Measurements from ENCODE around the gene OXNAD1.

The OXNAD1 gene

DNA sequence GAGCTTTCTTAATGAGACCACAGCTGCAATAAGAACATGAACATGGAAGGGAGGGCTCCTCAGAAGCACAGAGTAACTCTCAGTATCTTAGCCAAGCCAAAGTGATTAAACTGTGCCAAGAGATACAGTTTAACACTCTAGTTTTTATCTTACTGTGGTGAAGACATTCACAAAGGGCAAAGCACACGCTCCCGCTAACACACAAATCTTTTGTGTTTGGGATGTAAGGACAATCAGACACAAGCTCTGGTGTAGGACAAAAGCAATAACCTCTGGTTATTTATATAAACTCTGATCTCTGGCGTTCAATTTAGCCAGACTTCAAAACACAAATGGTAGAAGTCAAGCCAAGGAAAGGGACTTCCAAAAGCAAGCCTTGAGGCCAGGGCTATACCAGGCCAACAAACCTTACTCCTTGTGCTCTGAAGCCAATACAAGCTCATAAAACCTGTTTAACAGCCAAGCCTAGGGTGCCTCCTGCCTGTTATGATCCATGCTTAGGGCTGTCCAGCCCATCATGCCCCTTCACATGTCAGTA, 28.1 kb upstream of the OXNAD1 start:
- Histone ChIP-seq H3K4me3 (ENCODE audit: low read length) (no peak overlapping the region), H3K9ac (ENCODE audit: low read depth, low read length) (no peak overlapping the region), H3K9me3 (ENCODE audit: insufficient read depth, low read depth, low read length) (no peaks in the 10 kb centered on the region), H3K27me3 (ENCODE audit: insufficient read depth, low read length) (no peaks in the 10 kb centered on the region), H3K27ac (ENCODE audit: low read length) (no peak overlapping the region), H3K4me1 (ENCODE audit: insufficient read depth, low read length) (no peaks in the 10 kb centered on the region), H3K36me3 (ENCODE audit: insufficient read depth, low read depth, low read length) (no peaks in the 10 kb centered on the region)

DNA sequence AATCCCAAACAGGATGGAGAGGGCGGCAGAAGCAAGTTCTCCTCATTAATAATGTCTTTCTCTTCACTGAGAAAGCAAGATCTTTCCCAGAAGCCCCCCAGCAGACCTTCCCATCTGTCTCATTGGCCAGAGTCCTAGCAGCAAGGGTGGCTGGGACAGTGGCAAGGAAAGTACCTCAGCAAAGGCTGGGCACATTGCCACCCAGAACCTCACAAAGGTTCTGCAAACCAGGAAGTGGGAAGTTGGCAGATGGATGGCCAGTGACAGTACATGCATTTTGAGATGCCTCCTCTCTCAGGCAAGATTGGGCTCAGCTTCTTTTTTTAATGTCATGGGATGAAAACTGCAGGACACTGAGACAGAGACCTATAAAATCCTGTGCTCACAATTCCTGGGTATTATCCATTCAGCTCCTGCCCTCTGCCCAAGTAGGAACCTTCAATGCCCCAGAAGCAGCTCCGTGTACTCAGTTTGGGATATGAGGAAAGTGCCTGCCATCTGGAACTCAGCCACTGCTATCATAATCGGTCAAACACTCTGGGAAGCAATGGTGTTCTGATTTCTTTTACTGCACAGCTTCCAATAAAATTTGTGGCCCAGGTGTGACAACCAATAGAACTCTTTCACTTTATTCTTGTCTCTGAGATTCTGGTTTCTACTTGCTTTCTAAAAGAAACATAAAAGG, 25.8 kb upstream of the OXNAD1 start:
- Histone ChIP-seq H3K9ac (ENCODE audit: low read depth, low read length) (no peak overlapping the region), H3K9me3 (ENCODE audit: insufficient read depth, low read depth, low read length) (no peaks in the 10 kb centered on the region), H3K4me1 (ENCODE audit: insufficient read depth, low read length) (no peaks in the 10 kb centered on the region), H3K27ac (ENCODE audit: low read length) (no peak overlapping the region), H3K27me3 (ENCODE audit: insufficient read depth, low read length) (no peaks in the 10 kb centered on the region), H3K4me3 (ENCODE audit: low read length) (no peak overlapping the region), H3K36me3 (ENCODE audit: insufficient read depth, low read depth, low read length) (no peaks in the 10 kb centered on the region)

DNA sequence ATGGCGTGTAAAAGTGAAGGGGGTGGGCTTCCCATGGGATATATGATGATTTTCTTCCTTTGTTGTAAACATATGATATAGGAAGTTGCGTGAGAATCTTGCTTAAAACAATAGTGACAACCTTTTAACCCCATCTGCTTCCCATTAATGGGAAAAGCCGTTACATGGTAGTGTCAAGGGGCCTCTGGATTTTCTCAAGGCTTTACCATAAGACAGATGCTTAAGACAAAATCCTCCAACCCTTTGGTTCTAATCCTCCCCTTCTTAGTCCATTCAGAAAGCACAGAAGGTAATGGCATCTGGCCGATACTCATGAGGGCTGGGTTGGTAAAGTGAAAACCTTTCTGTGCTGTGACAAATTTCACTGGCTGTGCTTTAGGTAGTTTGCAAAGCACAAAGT, 25.2 kb upstream of the OXNAD1 start:
- no peak overlapping the region for H3K9ac ChIP-seq (ENCODE audit: low read depth, low read length)

DNA sequence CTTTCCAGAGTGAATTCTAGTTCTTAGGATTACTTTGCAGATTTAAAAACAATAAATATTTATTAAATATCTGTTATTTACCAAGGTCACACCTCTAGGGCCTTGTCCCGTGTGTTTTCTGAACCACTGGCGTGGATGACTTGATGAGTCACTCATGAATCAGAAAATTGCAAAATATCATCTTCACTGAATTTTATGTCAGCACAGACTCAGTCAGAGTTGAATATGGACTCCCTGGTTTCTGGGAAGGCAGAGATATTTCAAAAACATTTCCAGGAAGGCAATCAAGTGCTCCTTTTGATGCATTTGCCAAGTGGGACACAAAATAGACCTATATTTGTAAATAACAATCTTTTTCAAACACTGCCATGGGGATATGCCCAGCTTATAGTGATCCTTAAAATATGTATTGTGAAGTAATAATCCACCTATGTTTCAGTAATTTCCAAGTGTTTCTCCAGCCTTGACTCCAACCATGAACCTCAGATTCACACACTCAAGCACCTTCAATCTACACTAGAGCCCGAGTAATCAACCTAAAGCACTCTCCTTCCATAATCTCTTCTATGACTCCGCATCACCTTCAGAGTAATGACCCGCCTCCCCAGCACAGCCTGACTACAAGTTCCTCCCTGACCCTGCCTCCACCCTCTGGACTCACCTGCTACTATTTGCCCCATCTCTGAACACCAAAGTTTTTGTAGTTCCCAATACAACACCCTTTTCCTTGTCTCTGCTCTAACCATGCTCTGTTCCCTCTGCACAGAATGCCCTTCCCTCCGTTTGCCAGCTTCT, 24.6 kb upstream of the OXNAD1 start:
- no peak overlapping the region for H3K27ac ChIP-seq (ENCODE audit: low read length)
- no peak overlapping the region for H3K4me3 ChIP-seq (ENCODE audit: low read length)

More for the DNA sequence above, 25.2 kb upstream of the OXNAD1 start:
- Histone ChIP-seq H3K27me3 (ENCODE audit: insufficient read depth, low read length) (no peaks in the 10 kb centered on the region), H3K4me3 (ENCODE audit: low read length) (no peak overlapping the region), H3K36me3 (ENCODE audit: insufficient read depth, low read depth, low read length) (no peaks in the 10 kb centered on the region), H3K4me1 (ENCODE audit: insufficient read depth, low read length) (no peaks in the 10 kb centered on the region), H3K27ac (ENCODE audit: low read length) (no peak overlapping the region), H3K9me3 (ENCODE audit: insufficient read depth, low read depth, low read length) (no peaks in the 10 kb centered on the region)

DNA sequence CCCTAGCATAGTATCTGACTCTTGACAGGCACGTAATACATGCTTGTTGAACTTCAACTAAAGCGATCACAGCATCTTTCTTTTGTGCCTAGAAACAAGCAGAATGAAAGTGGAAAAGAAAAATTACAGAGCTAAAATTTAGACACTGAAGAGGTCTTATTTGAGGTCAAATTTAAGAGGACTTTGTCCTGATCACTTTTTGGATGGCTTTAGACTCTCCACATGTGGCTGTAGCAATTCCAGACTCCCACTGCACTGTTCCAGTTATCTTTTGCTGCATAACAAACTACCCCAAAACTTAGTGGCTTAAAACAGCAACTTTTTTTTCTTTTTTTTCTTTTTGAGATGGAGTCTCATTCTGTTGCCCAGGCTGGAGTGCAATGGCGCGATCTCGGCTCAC, 23.8 kb upstream of the OXNAD1 start:
- Histone ChIP-seq H3K36me3 (ENCODE audit: insufficient read depth, low read depth, low read length) (no peaks in the 10 kb centered on the region), H3K27me3 (ENCODE audit: insufficient read depth, low read length) (no peaks in the 10 kb centered on the region), H3K4me3 (ENCODE audit: low read length) (no peak overlapping the region), H3K4me1 (ENCODE audit: insufficient read depth, low read length) (no peaks in the 10 kb centered on the region), H3K9ac (ENCODE audit: low read depth, low read length) (no peak overlapping the region), H3K27ac (ENCODE audit: low read length) (no peak overlapping the region), H3K9me3 (ENCODE audit: insufficient read depth, low read depth, low read length) (no peaks in the 10 kb centered on the region)

More for the DNA sequence above, 24.6 kb upstream of the OXNAD1 start:
- Histone ChIP-seq H3K4me1 (ENCODE audit: insufficient read depth, low read length) (no peaks in the 10 kb centered on the region), H3K27me3 (ENCODE audit: insufficient read depth, low read length) (no peaks in the 10 kb centered on the region), H3K9ac (ENCODE audit: low read depth, low read length) (no peak overlapping the region), H3K36me3 (ENCODE audit: insufficient read depth, low read depth, low read length) (no peaks in the 10 kb centered on the region), H3K9me3 (ENCODE audit: insufficient read depth, low read depth, low read length) (no peaks in the 10 kb centered on the region)

DNA sequence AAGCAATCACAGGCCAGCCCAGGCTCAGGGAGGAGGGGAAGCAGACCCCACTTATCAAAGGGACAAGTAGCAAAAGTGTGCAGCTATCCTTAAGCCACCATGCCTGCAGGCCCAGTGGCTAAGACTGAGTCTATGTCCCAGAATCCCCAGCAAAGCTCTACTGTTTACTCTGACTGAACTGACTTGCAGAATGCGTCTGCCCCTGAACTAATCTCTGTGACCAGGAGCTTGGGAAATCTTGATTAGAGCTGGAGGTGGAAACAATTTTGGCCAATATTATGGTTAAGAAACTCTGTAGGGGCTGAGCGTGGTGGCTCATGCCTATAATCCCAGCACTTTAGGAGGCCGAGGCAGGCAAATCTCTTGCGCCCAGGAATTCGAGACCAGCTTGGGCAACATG, 22.8 kb upstream of the OXNAD1 start:
- H3K9me3 ChIP-seq (ENCODE audit: insufficient read depth, low read depth, low read length): no peaks in the 10 kb centered on the region
- H3K27me3 ChIP-seq (ENCODE audit: insufficient read depth, low read length): no peaks in the 10 kb centered on the region
- H3K4me3 ChIP-seq (ENCODE audit: low read length): no peak overlapping the region
- H3K9ac ChIP-seq (ENCODE audit: low read depth, low read length): no peak overlapping the region
- H3K36me3 ChIP-seq (ENCODE audit: insufficient read depth, low read depth, low read length): no peaks in the 10 kb centered on the region
- H3K4me1 ChIP-seq (ENCODE audit: insufficient read depth, low read length): no peaks in the 10 kb centered on the region
- no peak overlapping the region for H3K27ac ChIP-seq (ENCODE audit: low read length)

DNA sequence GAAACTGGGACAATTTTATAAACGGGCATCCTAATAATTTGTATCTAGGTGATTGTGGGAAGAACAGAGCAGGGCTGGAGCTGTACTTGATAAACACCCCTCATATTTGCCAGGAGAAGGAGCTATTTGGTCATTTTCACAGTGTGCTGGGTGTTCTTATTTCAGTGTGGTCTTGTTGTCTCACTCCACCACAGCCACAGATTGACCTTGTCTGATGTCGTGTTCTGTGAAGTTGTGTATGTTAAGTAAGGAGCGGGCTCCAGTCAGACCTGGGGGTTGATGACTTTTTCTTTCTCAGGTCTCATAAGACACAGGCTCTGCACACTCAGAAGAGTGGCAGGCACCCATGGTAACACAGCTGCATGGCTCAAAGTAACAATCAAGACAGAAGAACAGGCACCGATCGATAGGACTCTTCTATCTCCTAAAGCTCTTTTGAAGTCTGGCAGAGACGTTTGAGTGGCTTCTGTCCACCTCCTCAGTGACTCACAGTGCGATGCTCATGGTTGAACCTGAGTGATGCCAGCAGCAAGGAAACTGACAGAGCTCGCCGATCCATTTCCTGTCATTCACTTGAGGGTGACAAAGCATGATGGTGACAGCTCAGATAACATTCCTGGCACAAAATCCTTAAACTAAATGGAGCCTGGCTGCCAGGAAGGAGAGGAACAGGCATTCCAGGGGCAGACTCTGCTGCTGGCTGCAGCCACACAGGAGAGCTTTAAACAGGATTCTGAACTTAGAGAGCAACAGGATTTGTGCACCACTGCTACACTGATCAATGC, 21.1 kb upstream of the OXNAD1 start:
- Histone ChIP-seq H3K4me3 (ENCODE audit: low read length) (no peak overlapping the region), H3K9ac (ENCODE audit: low read depth, low read length) (no peak overlapping the region), H3K27me3 (ENCODE audit: insufficient read depth, low read length) (no peaks in the 10 kb centered on the region), H3K9me3 (ENCODE audit: insufficient read depth, low read depth, low read length) (no peaks in the 10 kb centered on the region), H3K4me1 (ENCODE audit: insufficient read depth, low read length) (no peaks in the 10 kb centered on the region), H3K27ac (ENCODE audit: low read length) (no peak overlapping the region), H3K36me3 (ENCODE audit: insufficient read depth, low read depth, low read length) (no peaks in the 10 kb centered on the region)

DNA sequence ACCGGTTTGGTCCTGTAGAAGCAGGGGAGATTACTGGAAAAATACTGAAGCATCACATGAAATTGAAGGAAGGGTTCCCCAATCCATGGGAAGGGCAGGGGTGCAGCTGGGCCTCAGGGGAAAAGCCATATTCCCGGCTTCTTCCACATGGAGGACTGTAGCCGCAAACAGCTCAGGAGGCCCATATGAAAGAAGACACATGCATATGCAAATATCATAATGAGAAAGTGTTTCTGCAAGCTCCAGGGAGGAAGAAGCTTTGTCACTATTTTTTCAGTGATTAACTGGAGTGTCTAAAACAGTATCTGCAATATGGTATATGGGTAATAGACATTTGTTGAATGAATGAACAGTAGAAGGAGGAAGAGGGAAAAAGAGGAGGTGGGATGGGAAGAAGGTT, 19.4 kb upstream of the OXNAD1 start:
- H3K36me3 ChIP-seq (ENCODE audit: insufficient read depth, low read depth, low read length): no peaks in the 10 kb centered on the region
- H3K27ac ChIP-seq (ENCODE audit: low read length): no peak overlapping the region
- no peaks in the 10 kb centered on the region for H3K9me3 ChIP-seq (ENCODE audit: insufficient read depth, low read depth, low read length)
- no peak overlapping the region for H3K9ac ChIP-seq (ENCODE audit: low read depth, low read length)
- no peaks in the 10 kb centered on the region for H3K4me1 ChIP-seq (ENCODE audit: insufficient read depth, low read length)
- H3K4me3 ChIP-seq (ENCODE audit: low read length): no peak overlapping the region
- H3K27me3 ChIP-seq (ENCODE audit: insufficient read depth, low read length): no peaks in the 10 kb centered on the region

DNA sequence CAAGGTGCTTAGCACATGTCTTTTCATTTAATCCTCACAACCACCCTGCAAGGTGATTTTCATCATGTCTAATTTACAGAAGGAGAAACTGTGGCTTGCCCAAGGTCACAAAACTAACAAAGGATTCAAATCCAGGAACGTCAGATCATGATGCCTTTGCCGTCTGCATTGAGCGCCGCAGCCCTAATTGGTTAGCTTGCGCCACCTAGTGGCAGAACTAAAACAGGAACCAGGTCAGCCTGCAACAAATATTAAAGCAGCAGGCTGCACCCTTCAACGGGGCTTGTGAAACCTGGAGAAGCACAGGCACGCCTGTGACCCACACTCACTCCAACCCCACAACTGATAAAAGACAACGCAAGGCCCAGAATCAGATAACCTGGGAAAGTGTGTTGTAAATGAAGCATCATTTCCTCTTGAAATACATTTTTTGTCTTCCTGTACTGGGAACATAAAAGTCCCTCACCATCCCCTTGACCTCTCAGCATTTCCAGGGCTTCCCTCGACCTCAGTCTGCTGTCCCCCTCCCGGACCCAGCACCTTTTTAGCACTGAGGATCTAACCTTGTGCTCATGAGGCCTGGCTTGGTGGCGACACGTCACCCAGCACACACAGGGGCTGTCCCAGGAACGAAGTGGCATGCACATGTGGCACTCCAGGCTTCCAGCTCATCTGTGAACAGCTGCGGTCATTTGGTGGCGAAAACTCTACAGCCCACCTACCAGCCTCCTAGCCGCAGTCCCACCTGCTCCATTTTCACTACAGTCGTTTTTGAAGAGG, 17.5 kb upstream of the OXNAD1 start:
- H3K27ac ChIP-seq (ENCODE audit: low read length): no peak overlapping the region
- H3K27me3 ChIP-seq (ENCODE audit: insufficient read depth, low read length): no peaks in the 10 kb centered on the region
- no peak overlapping the region for H3K4me3 ChIP-seq (ENCODE audit: low read length)
- no peaks in the 10 kb centered on the region for H3K9me3 ChIP-seq (ENCODE audit: insufficient read depth, low read depth, low read length)
- no peaks in the 10 kb centered on the region for H3K36me3 ChIP-seq (ENCODE audit: insufficient read depth, low read depth, low read length)
- no peaks in the 10 kb centered on the region for H3K4me1 ChIP-seq (ENCODE audit: insufficient read depth, low read length)
- H3K9ac ChIP-seq (ENCODE audit: low read depth, low read length): no peak overlapping the region

DNA sequence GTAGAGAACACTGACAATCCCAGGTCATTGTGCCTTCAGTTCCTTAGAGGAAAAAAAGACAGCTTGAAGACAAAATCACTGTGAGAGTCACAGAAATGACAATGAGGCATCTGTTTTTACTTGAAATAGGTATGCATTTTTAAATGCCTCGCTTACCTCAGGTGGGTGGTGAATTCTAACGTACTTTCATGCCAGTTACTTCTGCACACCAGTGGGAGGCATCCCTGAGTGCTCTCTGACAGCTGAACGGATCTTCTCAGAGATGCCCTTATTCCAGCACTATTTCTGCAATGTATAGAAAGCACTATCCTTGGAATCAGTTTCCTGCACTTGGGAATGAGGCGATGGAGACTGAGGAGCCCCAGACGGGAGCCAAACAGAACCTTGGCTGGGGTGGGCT, 16.5 kb upstream of the OXNAD1 start:
- no peaks in the 10 kb centered on the region for H3K9me3 ChIP-seq (ENCODE audit: insufficient read depth, low read depth, low read length)
- no peaks in the 10 kb centered on the region for H3K4me1 ChIP-seq (ENCODE audit: insufficient read depth, low read length)
- no peaks in the 10 kb centered on the region for H3K27me3 ChIP-seq (ENCODE audit: insufficient read depth, low read length)
- no peaks in the 10 kb centered on the region for H3K36me3 ChIP-seq (ENCODE audit: insufficient read depth, low read depth, low read length)
- no peak overlapping the region for H3K4me3 ChIP-seq (ENCODE audit: low read length)
- H3K27ac ChIP-seq (ENCODE audit: low read length): no peak overlapping the region
- H3K9ac ChIP-seq (ENCODE audit: low read depth, low read length): no peak overlapping the region

DNA sequence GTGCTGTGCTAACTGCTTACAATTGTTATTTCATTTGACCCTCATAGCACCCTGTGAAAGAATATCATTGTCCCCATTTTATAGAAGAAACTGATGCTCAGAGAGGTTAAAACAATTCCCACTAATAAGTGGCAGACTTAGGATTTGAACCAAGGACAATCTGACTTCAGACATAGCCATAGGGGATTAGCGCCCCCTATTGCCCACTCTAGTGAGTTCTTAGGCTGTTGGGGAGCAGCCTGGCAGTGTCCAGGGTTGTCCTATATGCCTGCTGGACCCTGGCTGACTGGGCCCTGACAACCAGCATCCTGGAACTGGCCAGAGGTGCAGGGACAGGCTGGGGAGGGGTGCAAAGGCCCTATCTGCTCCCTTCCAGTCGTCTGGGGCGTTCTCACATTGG, 15.7 kb upstream of the OXNAD1 start:
- no peaks in the 10 kb centered on the region for H3K4me1 ChIP-seq (ENCODE audit: insufficient read depth, low read length)
- no peak overlapping the region for H3K27ac ChIP-seq (ENCODE audit: low read length)
- no peak overlapping the region for H3K4me3 ChIP-seq (ENCODE audit: low read length)
- no peak overlapping the region for H3K9ac ChIP-seq (ENCODE audit: low read depth, low read length)
- no peaks in the 10 kb centered on the region for H3K36me3 ChIP-seq (ENCODE audit: insufficient read depth, low read depth, low read length)
- no peaks in the 10 kb centered on the region for H3K27me3 ChIP-seq (ENCODE audit: insufficient read depth, low read length)
- H3K9me3 ChIP-seq (ENCODE audit: insufficient read depth, low read depth, low read length): no peaks in the 10 kb centered on the region

Data from iPS-20b (cell line).